Heart left ventricle (tissue), 13 donors: ENCODE results near the gene BLMH.

Experiments
- POLR2A ChIP-seq, 2 donors: fragments of 450-650 bp; IDR thresholded peaks; one replicate each; pipeline ENCODE4 v1.6.1; 2017; ENCODE audit warnings: antibody characterized with exemption in 2 of 2, mild to moderate bottlenecking in 2 of 2, moderate library complexity in 2 of 2
- TF ChIP-seq, protein P1 (sequence below), 12 donors: fragments of 200-600 bp; sonication (generic) in 4 of 12; IDR thresholded peaks; one replicate each; pipeline versions ENCODE4 v1.5.0 to v1.8.0; 2018 to 2022; ENCODE audit warnings: antibody characterized with exemption in 12 of 12, mild to moderate bottlenecking in 5 of 12
- donor health status: ischemic (EF 13 %, LVEDD 7.1; RV severe dilation, severe dysfunction).
- donor health status: DM: no; HTN: yes; CAD: no.
- donor health status: DM: no; HTN: no; CAD: no.
- donor health status: ischemic (EF 25% LVEDD 6.9; RV normal size, moderate dysfunction).
- donor health status: ischemic (EF 25% LVEDD 5.7; RV mildly dilated, moderate dysfunction).
- donor health status: ischemic (EF 35%, LVEDD 5.7; RV mildly dilated, moderate dysfunction).
- donor health status: nonischemic (EF 11% LVEDD 7.7; RV severe dilation, severe dysfunction).
- donor health status: DM: yes; HTN: yes; CAD: no.
- donor health status: PGD.
- donor health status: ischemic (EF 29% LVEDD 5.4; RV normal size, mild dysfunction).
- donor health status: nonischemic (EF 23%, LVEDD 6.1; RV moderate dilation, normal function).

DNA sequence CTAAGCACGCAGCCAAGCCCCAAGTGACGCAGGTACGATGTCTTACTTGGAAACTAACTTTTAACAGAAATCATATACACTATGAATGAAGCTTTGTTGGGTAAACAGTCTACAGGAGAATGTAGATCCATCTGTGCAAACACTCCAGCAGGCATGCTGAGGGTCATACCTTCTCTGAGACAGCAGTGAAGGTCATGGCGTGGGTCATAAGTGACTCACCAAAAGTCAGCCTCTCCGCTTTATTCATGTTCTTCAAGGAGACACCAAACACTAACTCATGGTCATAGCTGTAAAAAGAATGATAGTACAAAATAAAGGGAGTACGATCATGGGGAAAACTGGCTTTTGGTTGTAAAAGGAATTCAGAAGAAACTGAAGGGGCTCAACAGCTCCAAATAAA lies 20.6 kb downstream of the BLMH start:
- TF ChIP-seq, protein P1, sequence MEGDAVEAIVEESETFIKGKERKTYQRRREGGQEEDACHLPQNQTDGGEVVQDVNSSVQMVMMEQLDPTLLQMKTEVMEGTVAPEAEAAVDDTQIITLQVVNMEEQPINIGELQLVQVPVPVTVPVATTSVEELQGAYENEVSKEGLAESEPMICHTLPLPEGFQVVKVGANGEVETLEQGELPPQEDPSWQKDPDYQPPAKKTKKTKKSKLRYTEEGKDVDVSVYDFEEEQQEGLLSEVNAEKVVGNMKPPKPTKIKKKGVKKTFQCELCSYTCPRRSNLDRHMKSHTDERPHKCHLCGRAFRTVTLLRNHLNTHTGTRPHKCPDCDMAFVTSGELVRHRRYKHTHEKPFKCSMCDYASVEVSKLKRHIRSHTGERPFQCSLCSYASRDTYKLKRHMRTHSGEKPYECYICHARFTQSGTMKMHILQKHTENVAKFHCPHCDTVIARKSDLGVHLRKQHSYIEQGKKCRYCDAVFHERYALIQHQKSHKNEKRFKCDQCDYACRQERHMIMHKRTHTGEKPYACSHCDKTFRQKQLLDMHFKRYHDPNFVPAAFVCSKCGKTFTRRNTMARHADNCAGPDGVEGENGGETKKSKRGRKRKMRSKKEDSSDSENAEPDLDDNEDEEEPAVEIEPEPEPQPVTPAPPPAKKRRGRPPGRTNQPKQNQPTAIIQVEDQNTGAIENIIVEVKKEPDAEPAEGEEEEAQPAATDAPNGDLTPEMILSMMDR (IDR thresholded peaks at IDR 0.05) = no peak
- TF ChIP-seq POLR2A (IDR thresholded peaks at IDR 0.05) = no peak
